Endodermal cell (in vitro differentiated cells): ENCODE results near the gene ACSS1. TPM values are rescaled to one million over a fixed set of nuclear protein-coding genes. Genes with fewer than 3 reads are reported as not detected.

Experiments used
- DNase-seq: peaks from one replicate; pipeline ENCODE4 v3.0.0-alpha.2; 2017
- H3K27ac ChIP-seq: 2 replicates; pipeline ENCODE4 v1.5.1; 2013; ENCODE audit warnings: mild to moderate bottlenecking, low read depth, low read length, moderate library complexity
- H3K27me3 ChIP-seq: 2 replicates; pipeline ENCODE4 v1.6.1; 2013; ENCODE audit warnings: mild to moderate bottlenecking, low read length, moderate library complexity; ENCODE audit not compliant: insufficient read depth, control insufficient read depth, poor library complexity, severe bottlenecking
- H3K36me3 ChIP-seq: 2 replicates; pipeline ENCODE4 v1.7.0; 2013; ENCODE audit warnings: mild to moderate bottlenecking, low read length, moderate library complexity; ENCODE audit not compliant: control insufficient read depth, insufficient read depth
- H3K4me1 ChIP-seq: one replicate; pipeline ENCODE4 v1.7.0; 2013; ENCODE audit warnings: low read length; ENCODE audit not compliant: control insufficient read depth, insufficient read depth
- H3K4me3 ChIP-seq: 2 replicates; pipeline ENCODE4 v1.5.1; 2013; ENCODE audit warnings: mild to moderate bottlenecking, low read length, moderate library complexity
- H3K9ac ChIP-seq: 2 replicates; pipeline ENCODE4 v1.6.1; 2013; ENCODE audit warnings: mild to moderate bottlenecking, low read length, moderate library complexity; ENCODE audit not compliant: poor library complexity, severe bottlenecking; ENCODE audit errors: extremely low read depth
- H3K9me3 ChIP-seq: 2 replicates; pipeline ENCODE4 v1.6.1; 2013; ENCODE audit warnings: mild to moderate bottlenecking, low read length, moderate library complexity; ENCODE audit not compliant: control insufficient read depth
- H3K27ac Mint-ChIP-seq: 2 replicates; pipeline ENCODE4 v1.8.0; 2020; ENCODE audit warnings: mixed read lengths
- H3K27me3 Mint-ChIP-seq: 2 replicates; pipeline ENCODE4 v1.8.0; 2021; ENCODE audit warnings: mild to moderate bottlenecking, mixed read lengths; ENCODE audit not compliant: insufficient read depth
- H3K36me3 Mint-ChIP-seq: 2 replicates; pipeline ENCODE4 v1.8.0; 2020; ENCODE audit warnings: low read depth, mixed read lengths
- H3K4me1 Mint-ChIP-seq: 2 replicates; pipeline ENCODE4 v1.8.0; 2020; ENCODE audit warnings: mixed read lengths
- H3K4me3 Mint-ChIP-seq: 2 replicates; pipeline ENCODE4 v1.8.0; 2020; ENCODE audit warnings: mild to moderate bottlenecking, moderate library complexity, mixed read lengths
- H3K9me3 Mint-ChIP-seq: 2 replicates; pipeline ENCODE4 v1.8.0; 2020; ENCODE audit warnings: mild to moderate bottlenecking, mixed read lengths
- WGBS, 2 experiments: methylation state at CpG; one replicate each; pipeline versions ENCODE4 v1.1.5 to v1.1.7; 2013; ENCODE audit warnings: missing lambda C conversion rate in 2 of 2, mixed read lengths in 1 of 2; ENCODE audit not compliant: insufficient coverage in 1 of 2, insufficient read length in 1 of 2; 5-methylcytosine and 5-hydroxymethylcytosine counted together
- total RNA-seq, 2 donors: library from RNA; stranded (reverse); fragmentation: NEBNext Ultra II Directional in 1 of 2; extraction: Animal tissue kit (Norgen Biotek cat#: 25700) in 1 of 2; gene quantifications; 2 replicates in 1 of 2; 3 replicates in 1 of 2; pipeline ENCODE4 v1.2.1, GENCODE V29; 2021
- TF ChIP-seq, protein P1 (sequence below): fragments of 200-600 bp; sonication (generic); conservative IDR thresholded peaks from 2 replicates; pipeline ENCODE4 v1.5.0; 2021; ENCODE audit warnings: antibody characterized with exemption, mild to moderate bottlenecking

ACSS1 gene
- total RNA-seq, 2 donors from 2014 or later = 0.22 TPM; not detected in 1

- peaks cover 24% of the 10 kb centered on the region for H3K36me3 ChIP-seq
- no peaks in the 10 kb centered on the region for H3K27me3 Mint-ChIP-seq
- H3K9me3 ChIP-seq = no peaks in the 10 kb centered on the region
- TF ChIP-seq, protein P1, sequence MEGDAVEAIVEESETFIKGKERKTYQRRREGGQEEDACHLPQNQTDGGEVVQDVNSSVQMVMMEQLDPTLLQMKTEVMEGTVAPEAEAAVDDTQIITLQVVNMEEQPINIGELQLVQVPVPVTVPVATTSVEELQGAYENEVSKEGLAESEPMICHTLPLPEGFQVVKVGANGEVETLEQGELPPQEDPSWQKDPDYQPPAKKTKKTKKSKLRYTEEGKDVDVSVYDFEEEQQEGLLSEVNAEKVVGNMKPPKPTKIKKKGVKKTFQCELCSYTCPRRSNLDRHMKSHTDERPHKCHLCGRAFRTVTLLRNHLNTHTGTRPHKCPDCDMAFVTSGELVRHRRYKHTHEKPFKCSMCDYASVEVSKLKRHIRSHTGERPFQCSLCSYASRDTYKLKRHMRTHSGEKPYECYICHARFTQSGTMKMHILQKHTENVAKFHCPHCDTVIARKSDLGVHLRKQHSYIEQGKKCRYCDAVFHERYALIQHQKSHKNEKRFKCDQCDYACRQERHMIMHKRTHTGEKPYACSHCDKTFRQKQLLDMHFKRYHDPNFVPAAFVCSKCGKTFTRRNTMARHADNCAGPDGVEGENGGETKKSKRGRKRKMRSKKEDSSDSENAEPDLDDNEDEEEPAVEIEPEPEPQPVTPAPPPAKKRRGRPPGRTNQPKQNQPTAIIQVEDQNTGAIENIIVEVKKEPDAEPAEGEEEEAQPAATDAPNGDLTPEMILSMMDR = no peak
- peaks cover 45% of the 10 kb centered on the region for H3K36me3 Mint-ChIP-seq
- no peaks in the 10 kb centered on the region for H3K27me3 ChIP-seq
- no peaks in the 10 kb centered on the region for H3K4me1 ChIP-seq
- H3K27ac Mint-ChIP-seq = no peak overlapping the region
- H3K9me3 Mint-ChIP-seq = no peaks in the 10 kb centered on the region
- peak; percentile 22 for DNase-seq
- no peak overlapping the region for H3K4me3 ChIP-seq
- H3K4me3 Mint-ChIP-seq = no peak overlapping the region
- WGBS, 2 experiments = 84 to 91% methylated on average over 10 to 20 of the region's 20 CpGs
- H3K9ac ChIP-seq = no peak overlapping the region
- H3K27ac ChIP-seq = no peak overlapping the region
- peaks cover 18% of the 10 kb centered on the region for H3K4me1 Mint-ChIP-seq
Observed at GRCh38 chr20:24961384-24962181, 96.4 kb downstream of the ACSS1 start.

DNA sequence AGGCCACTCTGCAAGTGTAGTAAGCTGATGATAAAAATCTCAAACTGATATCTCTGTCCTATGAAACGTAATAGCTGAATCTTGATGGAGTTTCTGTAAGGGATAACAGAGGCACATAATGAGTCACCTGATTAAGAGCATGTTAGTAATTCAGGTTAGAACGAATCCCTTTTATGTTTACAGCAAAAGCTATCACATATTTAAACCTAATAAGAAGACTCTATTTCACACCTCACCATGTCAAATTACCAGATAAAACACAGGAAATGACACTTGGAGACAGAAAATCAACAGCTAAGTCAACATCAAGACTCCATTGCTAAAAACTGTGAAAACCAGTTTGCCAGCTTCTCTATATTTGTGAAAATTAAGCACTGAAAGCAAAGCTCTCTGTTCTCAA, 97.1 kb downstream of the ACSS1 start:
- H3K27me3 ChIP-seq = no peaks in the 10 kb centered on the region
- H3K9ac ChIP-seq = no peak overlapping the region
- peaks cover 18% of the 10 kb centered on the region for H3K4me1 Mint-ChIP-seq
- WGBS, 2 experiments = 91 to 100% methylated on average over 1 to 2 of the region's 2 CpGs
- H3K9me3 ChIP-seq = no peaks in the 10 kb centered on the region
- no peak overlapping the region for H3K27ac Mint-ChIP-seq
- H3K4me1 ChIP-seq = no peaks in the 10 kb centered on the region
- no peaks in the 10 kb centered on the region for H3K9me3 Mint-ChIP-seq
- no peak overlapping the region for H3K4me3 ChIP-seq
- peaks cover 39% of the 10 kb centered on the region for H3K36me3 Mint-ChIP-seq
- peaks cover 24% of the 10 kb centered on the region for H3K36me3 ChIP-seq
- no peak overlapping the region for H3K27ac ChIP-seq
- no peak for DNase-seq
- no peaks in the 10 kb centered on the region for H3K27me3 Mint-ChIP-seq
- TF ChIP-seq, protein P1 = no peak
- no peak overlapping the region for H3K4me3 Mint-ChIP-seq

- WGBS, 2 experiments = 94 to 98% methylated on average over 9 to 10 of the region's 10 CpGs
- Histone ChIP-seq H3K36me3 (peaks cover 24% of the 10 kb centered on the region), H3K27ac (no peak overlapping the region), H3K4me3 (no peak overlapping the region), H3K4me1 (no peaks in the 10 kb centered on the region), H3K9me3 (no peaks in the 10 kb centered on the region), H3K9ac (no peak overlapping the region), H3K27me3 (no peaks in the 10 kb centered on the region)
- H3K4me3 Mint-ChIP-seq = no peak overlapping the region
- H3K27ac Mint-ChIP-seq = no peak overlapping the region
- H3K36me3 Mint-ChIP-seq = peaks cover 41% of the 10 kb centered on the region
- H3K27me3 Mint-ChIP-seq = no peaks in the 10 kb centered on the region
- no peaks in the 10 kb centered on the region for H3K9me3 Mint-ChIP-seq
- TF ChIP-seq, protein P1 = no peak
- peaks cover 18% of the 10 kb centered on the region for H3K4me1 Mint-ChIP-seq
- peak; percentile 34 for DNase-seq
Observed at GRCh38 chr20:24960302-24960801, 97.6 kb downstream of the ACSS1 start.
